BE2C (cell line): ENCODE results near the gene TBC1D2.
"Not testable (repeated sequence)": the region's sequence is repeated elsewhere in the genome, so short reads cannot be mapped to it uniquely, and the experiment has no call there.

ENCODE experiments used
- DNase-seq: peaks from one replicate; pipeline ENCODE4 v3.0.0-alpha.2; 2020
- H3K27me3 ChIP-seq: fragments of 250-450 bp; sonication (Bioruptor Pico); 2 replicates; pipeline ENCODE4 v1.5.1; 2020; ENCODE audit warnings: mild to moderate bottlenecking
- H3K36me3 ChIP-seq: fragments of 250-450 bp; sonication (Bioruptor Pico); 2 replicates; pipeline ENCODE4 v1.5.1; 2020; ENCODE audit warnings: mild to moderate bottlenecking
- H3K4me1 ChIP-seq: fragments of 250-450 bp; sonication (Bioruptor Pico); 2 replicates; pipeline ENCODE4 v1.5.1; 2020
- H3K4me3 ChIP-seq: 2 replicates; pipeline ENCODE4 v1.5.1; 2011; ENCODE audit warnings: low read depth, low read length
- H3K9me3 ChIP-seq: fragments of 250-450 bp; sonication (Bioruptor Pico); 2 replicates; pipeline ENCODE4 v1.5.1; 2020
- CTCF ChIP-seq: IDR thresholded peaks from 2 replicates; pipeline ENCODE4 v1.5.1; 2012; ENCODE audit warnings: mild to moderate bottlenecking, low read depth, low read length

TBC1D2 gene

DNA sequence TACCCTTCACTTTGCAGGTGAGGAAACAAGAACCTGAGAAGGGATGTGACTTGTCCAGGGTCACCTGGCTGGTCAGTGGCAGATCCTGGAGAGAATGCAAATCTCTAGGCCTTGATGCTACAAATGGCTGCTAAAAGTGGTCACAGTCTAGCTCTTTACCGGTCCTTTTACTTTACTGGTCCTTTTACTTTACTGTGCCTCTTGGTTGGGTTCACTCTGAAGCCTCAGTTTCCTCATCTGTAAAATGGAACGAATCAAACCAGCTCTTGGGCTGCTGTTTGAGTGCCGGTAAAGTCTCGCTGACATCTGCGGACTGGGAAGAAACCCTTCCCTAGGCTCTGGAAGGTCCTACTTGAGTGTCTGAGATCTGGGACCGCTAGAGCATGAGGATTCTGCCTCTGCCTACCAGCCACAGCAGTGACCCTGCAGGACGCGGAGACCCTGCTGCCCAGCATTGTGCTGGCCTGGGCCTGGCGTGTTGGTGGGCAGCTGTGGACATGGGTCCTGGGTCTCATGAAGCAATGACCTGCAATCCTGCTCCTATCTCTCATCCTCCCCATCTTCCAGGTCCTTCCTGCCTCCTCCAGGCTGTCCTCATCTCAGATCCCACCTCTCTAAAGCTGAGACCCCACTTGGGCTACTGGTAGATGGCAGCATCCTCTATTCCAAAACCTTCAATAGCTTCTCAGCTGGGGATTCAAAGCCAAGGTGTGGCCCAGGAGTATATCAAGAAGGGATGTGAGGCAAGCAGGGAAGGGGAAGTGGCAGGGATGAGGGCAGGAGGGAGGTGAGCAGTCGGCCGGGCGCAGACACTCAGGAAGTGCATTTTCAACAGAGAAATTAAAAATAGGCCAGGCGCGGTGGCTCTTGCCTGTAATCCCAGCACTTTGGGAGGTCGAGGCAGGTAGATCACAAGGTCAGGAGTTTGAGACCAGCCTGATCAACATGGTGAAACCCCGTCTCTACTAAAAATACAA, 76.3 kb downstream of the TBC1D2 start:
- Histone ChIP-seq H3K4me1 (peaks cover 11% of the 10 kb centered on the region; the same call in 1 of the 2 replicates), H3K27me3 (no peaks in the 10 kb centered on the region), H3K36me3 (no peaks in the 10 kb centered on the region), H3K9me3 (no peaks in the 10 kb centered on the region), H3K4me3 (no peak overlapping the region)
- no peak for TF ChIP-seq CTCF
- DNase-seq, result no peak

- no peak for DNase-seq
- no peak for TF ChIP-seq CTCF
- Histone ChIP-seq H3K4me1 (peaks cover 18% of the 10 kb centered on the region), H3K9me3 (no peaks in the 10 kb centered on the region), H3K36me3 (no peaks in the 10 kb centered on the region), H3K4me3 (no peak overlapping the region), H3K27me3 (no peaks in the 10 kb centered on the region)
These were observed 78.8 kb downstream of the TBC1D2 start for GRCh38 chr9:98176391-98177259.

GRCh38 chr9:98175762-98176161, 79.7 kb downstream of the TBC1D2 start:
- no peak for TF ChIP-seq CTCF
- Histone ChIP-seq H3K36me3 (no peaks in the 10 kb centered on the region), H3K27me3 (no peaks in the 10 kb centered on the region), H3K4me3 (no peak overlapping the region), H3K4me1 (peaks cover 27% of the 10 kb centered on the region), H3K9me3 (no peaks in the 10 kb centered on the region)
- DNase-seq, result no peak

DNA sequence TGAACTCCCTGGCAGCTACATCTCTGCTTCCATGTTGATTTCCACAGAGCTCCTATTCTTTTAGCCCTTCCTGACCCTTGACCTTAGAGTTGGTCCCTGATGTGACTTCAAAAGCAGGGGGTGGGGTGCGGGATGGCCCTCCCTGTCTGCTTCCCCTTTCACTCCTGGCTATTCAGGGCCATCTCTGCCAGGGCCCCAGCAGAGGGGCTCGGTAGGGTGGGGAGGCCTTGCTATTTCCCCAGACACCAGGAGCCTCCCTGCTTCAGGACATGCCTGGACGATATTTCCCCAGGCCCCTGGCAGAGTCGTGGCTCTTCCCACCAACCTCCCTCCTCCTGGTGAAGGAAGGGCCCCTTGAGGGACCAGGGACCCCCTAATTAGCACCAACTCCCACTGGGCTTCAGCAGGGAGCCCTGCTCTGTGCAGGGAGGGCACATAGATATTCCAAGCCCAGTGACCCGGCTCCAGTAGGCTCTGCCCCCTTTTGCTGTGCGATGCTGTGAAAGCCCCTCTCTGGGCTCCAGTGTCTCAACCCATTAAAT, 80.3 kb downstream of the TBC1D2 start:
- no peaks in the 10 kb centered on the region for H3K27me3 ChIP-seq
- no peak for TF ChIP-seq CTCF

DNA sequence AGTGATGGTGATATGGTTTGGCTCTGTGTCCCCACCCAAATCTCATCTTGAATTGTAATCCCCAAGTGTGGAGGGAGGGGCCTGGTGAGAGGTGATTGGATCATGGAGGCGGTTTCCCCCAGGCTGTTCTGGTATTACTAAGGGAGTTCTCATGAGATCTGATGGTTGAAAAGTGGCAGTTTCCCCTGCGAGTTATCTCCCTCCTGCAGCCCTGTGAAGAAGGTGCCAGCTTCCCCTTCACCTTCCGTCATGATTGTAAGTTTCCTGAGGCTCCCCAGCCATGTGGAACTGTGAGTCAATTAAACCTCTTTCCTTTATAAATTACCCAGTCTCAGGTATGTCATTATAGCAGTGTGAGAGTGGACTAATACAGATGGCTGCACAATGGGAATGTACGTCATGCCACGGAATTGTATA, 80.9 kb downstream of the TBC1D2 start:
- H3K27me3 ChIP-seq, H3K4me3 ChIP-seq, DNase-seq, H3K36me3 ChIP-seq, H3K9me3 ChIP-seq: not testable (repeated sequence)
- peaks cover 36% of the 10 kb centered on the region for H3K4me1 ChIP-seq

More for the DNA sequence above, 80.3 kb downstream of the TBC1D2 start:
- no peaks in the 10 kb centered on the region for H3K9me3 ChIP-seq
- DNase-seq, result no peak
- H3K4me3 ChIP-seq, result no peak overlapping the region
- H3K4me1 ChIP-seq, result peaks cover 30% of the 10 kb centered on the region
- H3K36me3 ChIP-seq, result no peaks in the 10 kb centered on the region

DNA sequence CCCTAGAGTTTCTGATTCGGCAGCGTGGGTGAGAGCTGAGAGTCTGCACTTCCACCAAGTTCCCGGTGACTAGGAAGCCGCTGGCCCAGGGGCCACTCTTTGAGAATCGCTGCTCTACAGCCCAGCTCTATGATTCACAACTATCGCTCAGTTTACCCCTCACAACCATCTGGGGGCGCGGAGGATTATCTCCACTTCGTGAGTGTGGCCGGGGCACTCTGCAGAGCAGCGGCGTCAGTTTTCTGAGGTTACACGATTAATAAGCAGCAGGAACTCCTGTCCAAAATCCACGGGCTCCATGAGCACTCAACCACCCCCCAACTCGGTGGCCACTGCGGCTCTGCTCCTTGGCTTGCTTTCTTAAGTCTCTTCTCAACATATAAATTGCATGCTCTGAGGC, 82.3 kb downstream of the TBC1D2 start:
- H3K27me3 ChIP-seq, result no peaks in the 10 kb centered on the region
- no peak for DNase-seq
- peaks cover 46% of the 10 kb centered on the region for H3K4me1 ChIP-seq
- H3K4me3 ChIP-seq, result no peak overlapping the region
- H3K36me3 ChIP-seq, result no peaks in the 10 kb centered on the region
- H3K9me3 ChIP-seq, result no peaks in the 10 kb centered on the region
- no peak for TF ChIP-seq CTCF
